Smooth muscle cell (in vitro differentiated cells): ENCODE data around the gene COX17. TPM values are rescaled to one million over a fixed set of nuclear protein-coding genes. Genes with fewer than 3 reads are reported as not detected.
A peak's percentile ranks its signal among the peaks of the same experiment; 100 is the strongest.

Experiments used
- DNase-seq: peaks from one replicate; lab custom pipeline; 2025; ENCODE audit not compliant: unreplicated experiment; lab: John Stamatoyannopoulos, UW
- H2AFZ ChIP-seq: fragments of 200-600 bp; sonication (generic); 2 replicates; pipeline ENCODE4 v1.6.0; 2016; ENCODE audit warnings: antibody characterized with exemption, low read depth, mild to moderate bottlenecking
- H3F3A ChIP-seq: fragments of 200-600 bp; sonication (generic); 2 replicates; pipeline ENCODE4 v1.6.0; 2017; ENCODE audit warnings: antibody characterized with exemption, low read depth
- H3K27ac ChIP-seq: fragments of 200-600 bp; sonication (generic); 2 replicates; pipeline ENCODE4 v1.5.1; 2016; ENCODE audit warnings: low read depth, mild to moderate bottlenecking
- H3K27me3 ChIP-seq: fragments of 200-600 bp; sonication (generic); 2 replicates; pipeline ENCODE4 v1.6.1; 2016; ENCODE audit warnings: low read depth, mild to moderate bottlenecking
- H3K36me3 ChIP-seq: fragments of 200-600 bp; sonication (generic); 2 replicates; pipeline ENCODE4 v1.5.1; 2016; ENCODE audit warnings: low read depth
- H3K4me1 ChIP-seq: fragments of 200-600 bp; sonication (generic); 2 replicates; pipeline ENCODE4 v1.5.1; 2016; ENCODE audit warnings: low read depth
- H3K4me2 ChIP-seq: fragments of 200-600 bp; sonication (generic); 2 replicates; pipeline ENCODE4 v1.6.0; 2016; ENCODE audit warnings: mild to moderate bottlenecking
- H3K4me3 ChIP-seq: fragments of 200-600 bp; sonication (generic); 2 replicates; pipeline ENCODE4 v1.5.1; 2016; ENCODE audit warnings: mild to moderate bottlenecking
- H3K79me2 ChIP-seq: fragments of 200-600 bp; sonication (generic); 2 replicates; pipeline ENCODE4 v1.6.0; 2016; ENCODE audit warnings: low read depth, mild to moderate bottlenecking
- H3K9ac ChIP-seq: fragments of 200-600 bp; sonication (generic); 2 replicates; pipeline ENCODE4 v1.6.0; 2016; ENCODE audit warnings: low read depth
- H3K9me3 ChIP-seq: fragments of 200-600 bp; sonication (generic); replicated peaks from 2 replicates; pipeline ENCODE4 v1.5.1; 2016; ENCODE audit warnings: low read depth
- H4K20me1 ChIP-seq: fragments of 200-600 bp; sonication (generic); 2 replicates; pipeline ENCODE4 v1.6.0; 2016; ENCODE audit warnings: low read depth
- WGBS: methylation state at CpG from one replicate; pipeline ENCODE4 v1.1.7; 2016; ENCODE audit warnings: low lambda C conversion rate; 5-methylcytosine and 5-hydroxymethylcytosine counted together
- polyA plus RNA-seq: library from polyadenylated mRNA; unstranded; fragments of >200 nt; fragmentation: Nextera tagmentation; extraction: Ambion mirVana; gene quantifications from 2 replicates; pipeline ENCODE4 v1.2.1, GENCODE V29; 2016
- total RNA-seq: library from RNA; depleted of rRNA; stranded (reverse); fragments of >200 nt; gene quantifications from 2 replicates; pipeline ENCODE4 v1.2.3, GENCODE V29; 2014
- TF ChIP-seq, protein P1 (sequence below): fragments of 200-600 bp; sonication (generic); IDR thresholded peaks from 2 replicates; pipeline ENCODE4 v1.5.1; 2017; ENCODE audit warnings: borderline replicate concordance, mild to moderate bottlenecking, antibody characterized with exemption; ENCODE audit not compliant: insufficient read depth, poor library complexity, severe bottlenecking

COX17 gene
- total and polyA plus RNA-seq, 2 experiments from 2014 or later = 47.0 to 69.4 TPM

DNA sequence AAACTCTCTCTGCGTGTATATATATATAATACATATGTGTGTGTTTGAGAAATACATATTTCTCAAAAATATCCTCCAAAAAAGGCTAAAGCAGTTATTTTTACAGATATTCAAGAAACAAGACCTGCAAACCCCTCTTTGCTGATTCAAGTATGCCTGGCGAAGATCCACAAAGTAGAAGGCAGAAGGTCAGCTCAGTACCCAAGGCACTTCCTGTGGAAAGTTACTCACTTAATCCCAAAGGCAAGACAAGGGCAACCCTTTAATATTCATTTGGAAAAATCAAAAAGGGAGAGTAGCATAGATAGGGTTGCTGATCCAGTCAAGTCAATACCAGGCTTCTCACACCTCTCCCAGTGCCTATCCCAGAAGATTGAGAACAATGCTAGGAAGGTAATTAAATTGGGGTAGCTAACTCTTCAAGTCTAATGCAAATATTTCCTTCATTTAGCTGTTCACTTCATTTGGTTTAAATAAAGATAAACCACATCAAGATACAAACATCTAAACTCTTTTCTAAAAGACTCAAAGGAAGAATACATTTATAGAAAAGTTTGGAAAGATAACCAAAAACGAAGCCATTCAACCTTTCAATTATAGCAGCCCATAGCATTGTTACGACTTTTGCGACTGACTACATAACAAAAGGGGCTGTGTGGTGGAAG, 7.2 kb downstream of the COX17 start:
- Histone ChIP-seq H4K20me1 (no peaks in the 10 kb centered on the region), H3K27me3 (no peaks in the 10 kb centered on the region), H3K36me3 (peaks cover 7% of the 10 kb centered on the region), H3K79me2 (peaks cover 11% of the 10 kb centered on the region), H3K9ac (no peak overlapping the region), H3K4me1 (no peaks in the 10 kb centered on the region), H3K27ac (no peak overlapping the region), H3K4me3 (no peak overlapping the region), H3F3A (no peaks in the 10 kb centered on the region), H3K4me2 (no peak overlapping the region), H2AFZ (no peak overlapping the region), H3K9me3 (no peaks in the 10 kb centered on the region)
- WGBS = 86% methylated on average over 5 of the region's 5 CpGs
- no peak for DNase-seq
- TF ChIP-seq, protein P1, sequence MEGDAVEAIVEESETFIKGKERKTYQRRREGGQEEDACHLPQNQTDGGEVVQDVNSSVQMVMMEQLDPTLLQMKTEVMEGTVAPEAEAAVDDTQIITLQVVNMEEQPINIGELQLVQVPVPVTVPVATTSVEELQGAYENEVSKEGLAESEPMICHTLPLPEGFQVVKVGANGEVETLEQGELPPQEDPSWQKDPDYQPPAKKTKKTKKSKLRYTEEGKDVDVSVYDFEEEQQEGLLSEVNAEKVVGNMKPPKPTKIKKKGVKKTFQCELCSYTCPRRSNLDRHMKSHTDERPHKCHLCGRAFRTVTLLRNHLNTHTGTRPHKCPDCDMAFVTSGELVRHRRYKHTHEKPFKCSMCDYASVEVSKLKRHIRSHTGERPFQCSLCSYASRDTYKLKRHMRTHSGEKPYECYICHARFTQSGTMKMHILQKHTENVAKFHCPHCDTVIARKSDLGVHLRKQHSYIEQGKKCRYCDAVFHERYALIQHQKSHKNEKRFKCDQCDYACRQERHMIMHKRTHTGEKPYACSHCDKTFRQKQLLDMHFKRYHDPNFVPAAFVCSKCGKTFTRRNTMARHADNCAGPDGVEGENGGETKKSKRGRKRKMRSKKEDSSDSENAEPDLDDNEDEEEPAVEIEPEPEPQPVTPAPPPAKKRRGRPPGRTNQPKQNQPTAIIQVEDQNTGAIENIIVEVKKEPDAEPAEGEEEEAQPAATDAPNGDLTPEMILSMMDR = no peak

DNA sequence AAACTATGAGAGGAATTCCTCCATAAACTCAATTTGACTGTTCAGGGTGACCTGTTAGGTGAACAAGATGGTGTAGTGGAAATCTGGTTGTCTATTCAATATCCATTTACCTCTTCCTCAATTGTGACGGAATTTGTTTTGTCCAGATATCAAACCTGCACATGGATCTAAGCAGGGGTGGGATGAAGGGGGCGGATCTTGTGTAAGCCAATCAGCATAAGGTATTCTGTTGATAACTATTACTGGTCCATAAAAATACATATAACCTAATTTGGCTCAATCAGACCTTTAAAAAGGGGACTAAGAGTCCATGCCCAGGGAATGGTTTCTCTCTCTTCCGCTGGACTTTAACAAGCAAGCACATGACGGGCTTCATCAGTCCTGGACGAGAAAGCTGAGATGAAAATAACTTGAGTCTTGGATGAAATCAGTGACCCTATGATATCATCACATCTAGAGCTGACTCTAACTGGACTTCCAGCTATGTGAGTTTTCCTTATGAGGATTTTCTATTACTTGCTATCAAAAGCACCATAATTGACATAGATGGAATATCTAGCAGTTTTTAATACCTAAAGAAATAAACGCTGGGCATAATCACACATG, 11.1 kb downstream of the COX17 start:
- H3K27me3 ChIP-seq = no peaks in the 10 kb centered on the region
- no peaks in the 10 kb centered on the region for H3K9me3 ChIP-seq
- peaks cover 3% of the 10 kb centered on the region for H3K79me2 ChIP-seq
- no peaks in the 10 kb centered on the region for H4K20me1 ChIP-seq
- DNase-seq = no peak
- H3F3A ChIP-seq = no peaks in the 10 kb centered on the region
- peaks cover 5% of the 10 kb centered on the region for H3K36me3 ChIP-seq
- H3K4me1 ChIP-seq = no peaks in the 10 kb centered on the region
- no peak overlapping the region for H3K4me3 ChIP-seq
- H3K27ac ChIP-seq = no peak overlapping the region
- no peak overlapping the region for H3K4me2 ChIP-seq
- TF ChIP-seq, protein P1 = no peak
- WGBS = 95% methylated on average over 6 of the region's 6 CpGs
- H2AFZ ChIP-seq = no peak overlapping the region
- H3K9ac ChIP-seq = no peak overlapping the region

DNA sequence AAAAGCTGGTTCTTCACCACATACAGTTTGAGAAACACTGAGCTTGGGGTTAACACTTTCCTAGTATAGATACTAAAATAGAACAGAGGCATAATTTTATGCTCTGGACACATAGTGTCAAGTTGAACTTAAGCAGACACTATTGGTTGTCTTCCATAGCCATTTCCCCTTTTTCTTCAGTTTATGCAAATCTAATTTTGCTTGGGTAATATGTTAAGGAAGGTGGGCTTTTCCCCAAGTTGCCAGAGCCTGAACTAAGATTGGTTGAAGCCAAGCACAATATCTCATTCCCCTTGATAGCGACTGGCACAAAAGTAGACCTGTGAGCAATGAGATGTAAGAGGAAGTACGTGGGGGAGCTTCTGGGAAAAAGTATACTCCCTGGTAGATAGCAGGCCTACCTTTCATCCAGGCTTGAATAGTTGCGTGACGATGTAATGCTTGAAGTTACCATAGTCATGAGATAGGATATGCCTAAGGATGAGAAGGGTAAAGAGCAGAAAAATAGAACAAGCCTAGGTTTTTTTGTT, 12.3 kb downstream of the COX17 start:
- peak overlapping the region; percentile 6 for H3K9ac ChIP-seq
- H3K4me3 ChIP-seq = no peak overlapping the region
- H4K20me1 ChIP-seq = no peaks in the 10 kb centered on the region
- TF ChIP-seq, protein P1 = no peak
- no peaks in the 10 kb centered on the region for H3F3A ChIP-seq
- H3K9me3 ChIP-seq = no peaks in the 10 kb centered on the region
- peaks cover 5% of the 10 kb centered on the region for H3K36me3 ChIP-seq
- 83% methylated on average over 4 of the region's 4 CpGs for WGBS
- no peaks in the 10 kb centered on the region for H3K4me1 ChIP-seq
- H3K79me2 ChIP-seq = no peaks in the 10 kb centered on the region
- DNase-seq = no peak
- no peaks in the 10 kb centered on the region for H3K27me3 ChIP-seq
- peak overlapping the region; percentile 23 for H3K4me2 ChIP-seq
- H2AFZ ChIP-seq = no peak overlapping the region
- H3K27ac ChIP-seq = peak overlapping the region; percentile 81
